Measurements from ENCODE around the gene KCNC3.

KCNC3 gene

DNA sequence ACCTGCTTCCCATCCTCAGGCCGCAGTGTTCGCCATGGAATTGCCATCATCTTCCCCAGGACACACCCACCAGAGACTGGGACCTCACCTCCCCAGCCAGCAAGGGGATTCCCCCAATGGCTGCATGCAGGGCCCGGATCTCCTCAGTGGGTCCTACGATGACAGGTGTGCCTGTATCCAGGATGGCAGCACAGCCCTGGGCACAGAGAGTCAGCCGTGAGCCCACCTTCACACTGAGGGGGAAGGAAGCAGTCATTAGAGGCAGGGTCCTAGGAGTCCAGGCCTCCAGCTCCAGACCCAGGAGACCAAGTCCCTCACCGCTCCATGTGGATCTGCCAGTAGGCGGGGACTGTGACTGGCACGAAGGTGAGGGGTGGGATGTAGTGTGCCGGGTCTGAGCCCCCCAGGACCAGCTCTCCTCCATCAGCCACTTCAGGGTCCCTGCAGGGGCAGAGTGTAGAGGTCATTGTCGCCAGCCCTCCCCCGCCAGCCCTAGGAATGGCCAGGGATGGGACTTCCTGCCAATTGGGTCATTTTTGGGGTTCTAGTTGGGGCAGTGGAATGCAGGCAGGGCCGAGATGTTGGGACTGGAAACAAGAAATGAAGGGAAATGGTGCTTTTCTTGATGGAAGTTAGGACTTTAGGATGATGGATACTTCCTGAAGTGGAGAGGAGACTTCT is 5.7 kb upstream of the KCNC3 start:
- no peak for DNase-seq (ENCODE audit: low spot score)
- in situ Hi-C loops (cut with MboI; ENCODE audit: low sequenced_read_pairs, unreplicated experiment): no loop called here
- TF ChIP-seq, protein P1, sequence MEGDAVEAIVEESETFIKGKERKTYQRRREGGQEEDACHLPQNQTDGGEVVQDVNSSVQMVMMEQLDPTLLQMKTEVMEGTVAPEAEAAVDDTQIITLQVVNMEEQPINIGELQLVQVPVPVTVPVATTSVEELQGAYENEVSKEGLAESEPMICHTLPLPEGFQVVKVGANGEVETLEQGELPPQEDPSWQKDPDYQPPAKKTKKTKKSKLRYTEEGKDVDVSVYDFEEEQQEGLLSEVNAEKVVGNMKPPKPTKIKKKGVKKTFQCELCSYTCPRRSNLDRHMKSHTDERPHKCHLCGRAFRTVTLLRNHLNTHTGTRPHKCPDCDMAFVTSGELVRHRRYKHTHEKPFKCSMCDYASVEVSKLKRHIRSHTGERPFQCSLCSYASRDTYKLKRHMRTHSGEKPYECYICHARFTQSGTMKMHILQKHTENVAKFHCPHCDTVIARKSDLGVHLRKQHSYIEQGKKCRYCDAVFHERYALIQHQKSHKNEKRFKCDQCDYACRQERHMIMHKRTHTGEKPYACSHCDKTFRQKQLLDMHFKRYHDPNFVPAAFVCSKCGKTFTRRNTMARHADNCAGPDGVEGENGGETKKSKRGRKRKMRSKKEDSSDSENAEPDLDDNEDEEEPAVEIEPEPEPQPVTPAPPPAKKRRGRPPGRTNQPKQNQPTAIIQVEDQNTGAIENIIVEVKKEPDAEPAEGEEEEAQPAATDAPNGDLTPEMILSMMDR (IDR thresholded peaks at IDR 0.05; ENCODE audit: borderline replicate concordance, control extremely low read depth, extremely low read depth, insufficient read depth, missing control alignments): no peak

DNA sequence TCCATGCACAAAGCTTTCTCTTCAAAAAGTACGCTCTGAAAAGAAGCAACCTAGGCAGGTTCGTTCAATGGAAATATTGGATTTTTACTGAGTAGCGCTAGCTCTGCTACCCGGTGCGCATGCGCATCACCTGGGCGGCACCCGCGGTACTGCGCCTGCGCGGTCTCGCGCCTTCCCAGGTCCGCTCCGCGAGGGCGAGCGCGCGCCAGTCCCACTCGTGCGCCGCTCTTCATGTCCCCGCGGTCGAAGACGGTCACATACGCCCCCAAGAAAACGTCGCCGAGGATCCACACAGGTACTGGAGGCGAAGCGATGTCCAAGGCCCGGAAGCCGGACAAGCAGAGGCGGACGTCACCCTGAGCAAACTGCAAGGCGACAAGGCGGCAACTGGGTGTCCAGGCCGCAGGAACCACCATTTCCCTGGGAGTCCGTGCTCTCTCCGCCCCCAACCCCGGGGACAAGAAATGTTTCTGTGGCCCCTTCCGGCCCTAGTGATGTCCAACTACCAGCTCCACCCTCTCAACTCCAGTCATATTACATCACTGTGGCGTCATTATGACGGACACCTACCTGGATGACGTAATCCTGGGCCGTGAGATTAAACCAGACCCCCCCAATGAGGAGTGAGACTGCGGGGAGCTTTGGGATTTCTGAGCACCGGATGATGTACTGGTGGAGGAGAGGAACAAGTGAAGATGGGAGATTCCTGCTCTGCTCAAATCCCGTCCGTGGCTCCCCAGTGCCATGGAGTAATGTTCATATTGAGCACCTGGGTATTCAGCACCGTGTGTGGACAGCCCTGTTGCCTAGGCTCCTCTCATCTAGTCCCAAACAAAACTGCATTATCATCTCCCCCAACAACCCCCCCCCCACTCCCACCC is 4.8 kb upstream of the KCNC3 start:
- TF ChIP-seq, protein P1 (IDR thresholded peaks at IDR 0.05; ENCODE audit: borderline replicate concordance, control extremely low read depth, extremely low read depth, insufficient read depth, missing control alignments): no peak
- DNase-seq (ENCODE audit: low spot score): peak; percentile 92
- in situ Hi-C loops (cut with MboI; ENCODE audit: low sequenced_read_pairs, unreplicated experiment): no loop called here

DNA sequence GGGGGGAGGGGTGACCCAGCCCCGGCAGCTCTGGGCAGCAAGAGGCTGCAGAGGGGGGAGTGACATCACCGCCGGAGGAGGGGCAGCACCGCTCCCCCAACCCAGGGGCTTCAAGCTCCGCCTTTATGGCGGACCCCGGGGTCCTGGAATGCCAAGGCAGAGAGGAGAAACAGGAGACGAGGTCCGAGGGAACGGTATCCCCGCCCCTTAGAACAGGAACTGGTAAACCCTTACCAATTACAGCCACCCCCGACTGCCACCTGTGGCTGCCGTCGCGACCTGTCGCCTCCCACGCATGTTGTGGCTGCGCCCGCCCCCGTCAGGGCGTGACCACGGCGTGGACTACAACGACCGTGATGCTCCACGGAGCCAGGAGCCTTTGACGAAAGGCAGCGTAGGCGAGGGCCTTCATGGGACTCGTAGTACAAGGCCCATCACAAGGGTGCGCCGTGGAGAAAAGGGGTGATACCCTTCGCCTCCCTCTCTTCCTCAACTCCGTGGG is 4.1 kb upstream of the KCNC3 start:
- DNase-seq (ENCODE audit: low spot score): peak; percentile 86
- TF ChIP-seq, protein P1 (IDR thresholded peaks at IDR 0.05; ENCODE audit: borderline replicate concordance, control extremely low read depth, extremely low read depth, insufficient read depth, missing control alignments): no peak
- in situ Hi-C loops (cut with MboI; ENCODE audit: low sequenced_read_pairs, unreplicated experiment): no loop called here

DNA sequence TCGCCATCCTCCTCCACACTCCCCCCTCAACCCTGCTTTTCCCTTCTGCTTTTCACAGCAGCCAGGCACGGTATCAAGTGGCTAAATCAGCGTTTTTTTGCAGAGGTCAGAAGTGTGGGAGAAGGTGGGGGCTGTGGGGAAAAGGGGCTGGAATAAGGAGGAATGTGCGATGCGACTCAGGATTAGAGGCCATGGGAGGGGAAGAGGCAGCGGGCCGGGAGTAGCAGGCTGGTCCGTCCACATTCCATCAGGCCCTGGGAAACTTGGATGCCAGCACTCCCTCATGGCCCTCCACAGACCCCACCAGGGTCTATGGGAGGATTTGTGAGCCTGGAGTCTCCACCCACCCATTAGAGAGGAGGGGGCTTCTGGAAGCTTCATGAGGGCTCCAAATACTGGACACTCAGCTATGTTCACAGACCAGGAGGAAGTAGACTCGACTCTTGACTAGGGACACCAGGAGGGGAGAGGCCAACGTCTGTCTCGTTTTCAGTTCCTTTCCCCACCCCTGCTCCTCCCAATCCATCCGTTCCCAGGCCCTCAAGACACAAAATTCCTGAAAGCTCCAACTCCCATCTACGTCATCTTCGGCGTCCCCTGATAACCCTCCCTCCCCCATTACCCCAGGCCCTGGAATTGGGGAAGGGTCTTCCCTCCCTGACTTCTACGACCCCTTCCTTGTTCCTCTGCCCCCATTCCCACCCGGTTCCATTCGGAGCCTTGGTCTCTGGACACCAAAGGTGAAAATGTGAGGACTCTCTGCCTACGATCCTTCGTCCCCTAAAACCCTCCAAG is 3.3 kb upstream of the KCNC3 start:
- in situ Hi-C loops (cut with MboI; ENCODE audit: low sequenced_read_pairs, unreplicated experiment): no loop called here
- peak; percentile 24 for DNase-seq (ENCODE audit: low spot score)
- TF ChIP-seq, protein P1 (IDR thresholded peaks at IDR 0.05; ENCODE audit: borderline replicate concordance, control extremely low read depth, extremely low read depth, insufficient read depth, missing control alignments): no peak

DNA sequence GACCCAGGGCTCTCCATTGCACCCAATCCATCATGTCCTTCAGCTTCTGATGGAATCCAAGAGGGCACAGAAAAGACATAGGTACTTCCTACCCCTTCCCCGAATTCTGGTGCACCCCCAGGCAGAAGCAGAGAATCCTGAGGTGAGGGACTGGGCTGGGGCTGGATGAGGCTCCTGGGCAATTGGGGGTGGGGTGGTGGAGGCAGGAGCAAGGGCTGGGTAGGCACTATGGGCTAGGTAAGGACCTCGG is 2.7 kb upstream of the KCNC3 start:
- TF ChIP-seq, protein P1 (IDR thresholded peaks at IDR 0.05; ENCODE audit: borderline replicate concordance, control extremely low read depth, extremely low read depth, insufficient read depth, missing control alignments): no peak
- DNase-seq (ENCODE audit: low spot score): no peak
- in situ Hi-C loops (cut with MboI; ENCODE audit: low sequenced_read_pairs, unreplicated experiment): no loop called here

DNA sequence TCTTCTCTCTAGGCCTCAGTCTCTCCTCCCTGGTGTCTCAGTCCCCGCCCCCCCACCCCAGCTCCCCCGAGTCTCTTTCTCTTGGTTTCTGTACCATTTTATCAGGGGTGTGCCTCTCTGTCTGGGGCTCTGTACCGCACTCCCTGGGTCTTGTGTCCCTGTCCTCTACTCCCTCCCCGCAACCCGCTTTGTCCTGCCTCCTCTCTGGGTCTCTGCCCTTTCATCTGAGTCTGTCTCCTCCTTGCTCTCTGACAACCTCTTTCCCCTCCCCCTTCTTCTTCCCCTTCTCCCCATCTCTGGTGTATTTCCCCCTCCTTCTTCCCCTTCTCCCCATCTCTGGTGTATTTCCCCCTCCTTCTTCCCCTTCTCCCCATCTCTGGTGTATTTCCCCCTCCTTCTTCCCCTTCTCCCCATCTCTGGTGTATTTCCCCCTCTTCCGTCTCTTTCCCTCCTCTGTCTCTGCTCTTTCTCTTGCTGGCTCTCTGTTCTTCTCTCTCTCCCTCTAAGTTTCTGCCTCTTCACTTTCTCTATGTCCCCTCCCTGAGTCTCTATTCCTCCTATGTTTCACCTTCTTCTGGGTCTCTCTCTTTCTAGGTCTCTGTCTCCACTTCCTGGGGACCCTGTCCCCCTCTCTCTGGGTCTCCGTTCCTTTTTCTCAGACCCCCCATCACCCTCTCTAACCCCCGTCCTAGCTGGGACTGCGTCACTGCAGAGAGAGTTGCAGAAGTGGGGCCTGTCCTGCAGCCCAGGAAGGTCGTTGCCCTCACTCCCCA is 2.2 kb upstream of the KCNC3 start:
- in situ Hi-C loops (cut with MboI; ENCODE audit: low sequenced_read_pairs, unreplicated experiment): no loop called here
- TF ChIP-seq, protein P1 (IDR thresholded peaks at IDR 0.05; ENCODE audit: borderline replicate concordance, control extremely low read depth, extremely low read depth, insufficient read depth, missing control alignments): no peak
- DNase-seq (ENCODE audit: low spot score): peak; percentile 44
